IMR-90 (cell line): ENCODE data around the gene ITGB2. TPM values are rescaled to one million over a fixed set of nuclear protein-coding genes. Genes with fewer than 3 reads are reported as not detected.

Experiments
- BHLHE40 ChIP-seq: fragments of 150-350 bp; IDR thresholded peaks from 2 replicates; pipeline ENCODE4 v1.6.1; 2016; ENCODE audit warnings: mild to moderate bottlenecking, low read depth, low read length
- MAFK ChIP-seq: IDR thresholded peaks from 2 replicates; pipeline ENCODE4 v1.6.1; 2012; ENCODE audit warnings: low read depth, low read length, improper control_type of control experiment
- RCOR1 ChIP-seq: IDR thresholded peaks from 2 replicates; pipeline ENCODE4 v1.6.1; 2012; ENCODE audit warnings: mild to moderate bottlenecking, low read length, improper control_type of control experiment; ENCODE audit not compliant: insufficient replicate concordance
- polyA plus RNA-seq, 3 experiments: library from polyadenylated mRNA; depleted of rRNA; stranded (reverse); fragments of >200 nt; gene quantifications; 2 replicates each; pipeline ENCODE4 v1.2.3, GENCODE V29; 2012; ENCODE audit warnings: low replicate concordance in 1 of 3
- total RNA-seq: library from RNA; depleted of rRNA; stranded (reverse); fragments of >200 nt; gene quantifications from 2 replicates; pipeline ENCODE4 v1.2.3, GENCODE V29; 2012
- TF ChIP-seq, protein P1 (sequence below): fragments of 150-350 bp; IDR thresholded peaks from 2 replicates; pipeline ENCODE4 v1.6.1; 2017; ENCODE audit warnings: mild to moderate bottlenecking, antibody characterized with exemption, low read length, low read depth

Gene ITGB2
- total and polyA plus RNA-seq, 2 of the 4 experiments (the other 2 are of a cell fraction), result 0.14 TPM; not detected in 1

DNA sequence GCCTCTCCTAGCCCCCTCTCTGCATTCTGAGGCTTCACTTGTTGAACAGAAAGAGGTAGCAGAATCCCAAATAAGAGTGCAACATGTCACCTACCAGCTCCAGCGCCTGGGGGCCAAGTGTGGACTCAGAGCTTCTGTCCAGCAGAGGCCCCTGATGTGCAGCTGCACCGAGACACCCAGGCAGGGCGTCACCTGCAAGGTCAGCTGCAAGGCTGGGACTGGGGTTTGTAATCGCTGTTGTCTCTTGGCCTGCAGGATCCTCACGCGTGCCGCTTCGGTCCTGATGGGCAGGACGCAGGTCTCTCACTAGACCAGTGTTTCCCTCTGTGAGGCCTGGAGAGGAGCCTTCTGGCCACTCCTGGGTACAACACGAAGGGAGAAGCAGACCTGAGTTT lies 14.8 kb upstream of the ITGB2 start (continued):
- TF ChIP-seq MAFK, result no peak
- TF ChIP-seq, protein P1, sequence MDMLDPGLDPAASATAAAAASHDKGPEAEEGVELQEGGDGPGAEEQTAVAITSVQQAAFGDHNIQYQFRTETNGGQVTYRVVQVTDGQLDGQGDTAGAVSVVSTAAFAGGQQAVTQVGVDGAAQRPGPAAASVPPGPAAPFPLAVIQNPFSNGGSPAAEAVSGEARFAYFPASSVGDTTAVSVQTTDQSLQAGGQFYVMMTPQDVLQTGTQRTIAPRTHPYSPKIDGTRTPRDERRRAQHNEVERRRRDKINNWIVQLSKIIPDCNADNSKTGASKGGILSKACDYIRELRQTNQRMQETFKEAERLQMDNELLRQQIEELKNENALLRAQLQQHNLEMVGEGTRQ, result no peak
- TF ChIP-seq RCOR1, result no peak
- TF ChIP-seq BHLHE40, result no peak
